ENCODE results near the gene SLC35F3.
"Not testable (repeated sequence)": the region's sequence is repeated elsewhere in the genome, so short reads cannot be mapped to it uniquely, and the experiment has no call there.

Gene SLC35F3

DNA sequence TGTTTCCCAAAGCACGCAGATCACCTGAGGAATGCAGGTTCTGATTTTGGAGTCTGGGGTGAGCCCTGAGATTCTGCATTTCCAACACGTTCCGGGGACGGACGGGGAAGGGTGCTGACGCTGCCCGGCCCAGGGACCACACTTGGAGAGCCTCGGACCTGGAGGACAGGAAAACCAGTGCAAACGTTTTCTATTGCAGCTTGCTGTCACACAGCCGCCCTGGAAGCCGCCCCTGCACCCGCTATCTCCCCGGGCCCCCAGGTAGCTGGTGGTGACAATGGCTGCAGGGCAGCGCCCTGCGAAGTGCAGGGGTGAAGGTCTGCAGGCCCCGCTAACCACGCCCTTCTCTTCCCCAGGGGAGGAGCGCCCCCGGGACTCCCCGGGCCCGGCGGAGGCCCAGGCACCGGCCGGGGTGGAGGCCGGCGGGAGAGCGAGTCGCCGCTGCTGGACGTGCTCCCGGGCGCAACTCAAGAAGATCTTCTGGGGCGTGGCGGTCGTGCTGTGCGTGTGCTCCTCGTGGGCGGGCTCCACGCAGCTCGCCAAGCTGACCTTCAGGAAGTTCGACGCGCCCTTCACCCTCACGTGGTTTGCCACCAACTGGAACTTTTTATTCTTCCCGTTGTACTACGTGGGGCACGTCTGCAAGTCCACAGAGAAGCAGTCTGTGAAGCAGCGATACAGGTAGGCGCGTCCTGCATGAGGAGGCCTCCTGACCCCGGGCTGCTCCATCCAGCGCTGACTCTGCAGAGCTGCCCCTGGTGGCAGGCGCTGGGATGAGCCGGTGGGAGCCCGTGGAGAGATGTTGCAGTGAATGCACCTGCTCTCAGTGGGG is 326.8 kb downstream of the SLC35F3 start:
- DNase-seq: peak; percentile 31

GRCh38 chr1:234231893-234232276 is 327.4 kb downstream of the SLC35F3 start:
- DNase-seq: no peak

- no peak for DNase-seq
Measured at GRCh38 chr1:234234199-234234598, 329.7 kb downstream of the SLC35F3 start.

DNA sequence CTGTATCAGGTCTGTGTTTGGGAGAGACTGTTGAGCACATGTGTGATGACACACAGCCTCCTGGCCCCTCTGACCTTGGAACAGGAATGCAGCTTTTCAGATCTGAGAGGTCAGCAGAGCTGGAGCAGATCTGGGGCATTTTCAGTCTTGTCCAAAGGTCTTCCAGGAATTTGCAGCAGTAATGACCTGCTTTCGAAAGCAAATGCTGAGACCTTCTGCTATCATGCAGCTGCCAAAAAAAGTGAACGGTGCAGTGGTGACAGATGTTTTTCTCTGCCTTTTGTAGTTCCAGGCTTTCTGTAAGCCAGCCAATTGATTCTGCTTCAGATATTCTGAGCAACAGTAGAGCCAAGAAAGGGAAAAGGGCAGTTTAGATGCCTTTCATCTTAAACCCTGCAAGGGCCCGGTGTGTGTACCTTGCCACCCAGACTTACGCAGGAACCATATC is 331.0 kb downstream of the SLC35F3 start:
- DNase-seq: no peak

- no peak for DNase-seq
Measured at GRCh38 chr1:234237393-234237792, 332.9 kb downstream of the SLC35F3 start.

GRCh38 chr1:234238060-234238459 is 333.6 kb downstream of the SLC35F3 start:
- no peak for DNase-seq

DNA sequence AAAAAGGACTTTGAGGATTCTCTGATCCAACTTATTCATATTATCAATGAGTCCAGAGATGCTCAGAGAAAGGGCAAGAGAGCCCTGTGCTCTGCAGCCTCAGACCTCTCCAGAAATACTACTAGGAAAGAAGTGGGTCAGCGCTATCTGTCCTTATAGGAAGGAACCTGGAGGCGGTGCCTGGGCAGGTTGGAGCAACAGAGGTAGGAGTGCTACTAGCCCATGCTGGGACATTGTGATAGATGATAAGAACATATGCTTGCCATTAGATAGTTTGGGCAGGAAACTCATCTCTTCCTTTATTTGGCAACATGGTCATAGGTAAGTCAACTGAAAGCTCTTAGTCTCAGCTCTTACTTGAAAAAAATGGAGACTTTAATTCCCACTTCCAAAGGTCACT is 335.0 kb downstream of the SLC35F3 start:
- DNase-seq: no peak

GRCh38 chr1:234239936-234240335 is 335.5 kb downstream of the SLC35F3 start:
- no peak for DNase-seq

GRCh38 chr1:234240680-234241079 is 336.2 kb downstream of the SLC35F3 start:
- DNase-seq: no peak

DNA sequence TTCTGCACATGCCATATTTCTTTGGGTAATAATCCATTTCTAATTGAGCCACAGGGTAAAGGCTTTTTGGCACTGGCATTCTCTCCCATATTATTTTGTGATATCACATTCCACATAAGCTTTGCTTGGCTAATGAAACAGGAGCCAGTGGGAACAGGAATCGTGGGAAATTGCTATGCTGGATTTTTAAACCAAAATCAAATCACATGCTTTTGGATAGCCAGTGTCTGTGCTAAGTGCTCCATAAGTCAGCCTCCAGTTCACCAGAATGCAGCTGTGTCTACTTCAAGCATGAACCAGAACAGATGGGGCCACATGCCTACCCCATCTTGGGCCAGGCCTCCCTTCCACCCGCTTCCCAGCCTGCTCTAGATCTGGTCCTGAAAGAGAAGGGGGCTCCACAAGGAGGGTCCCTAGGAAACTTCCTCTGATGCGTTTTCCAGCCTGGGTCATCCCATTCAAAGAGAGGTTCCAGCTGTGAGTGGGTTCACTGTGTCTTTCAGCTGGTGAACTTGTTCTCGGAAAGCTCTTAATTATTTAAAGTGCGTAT is 337.5 kb downstream of the SLC35F3 start:
- DNase-seq: no peak

GRCh38 chr1:234243521-234244260 is 339.2 kb downstream of the SLC35F3 start:
- DNase-seq: no peak

GRCh38 chr1:234244482-234244881 is 340.0 kb downstream of the SLC35F3 start:
- no peak for DNase-seq

DNA sequence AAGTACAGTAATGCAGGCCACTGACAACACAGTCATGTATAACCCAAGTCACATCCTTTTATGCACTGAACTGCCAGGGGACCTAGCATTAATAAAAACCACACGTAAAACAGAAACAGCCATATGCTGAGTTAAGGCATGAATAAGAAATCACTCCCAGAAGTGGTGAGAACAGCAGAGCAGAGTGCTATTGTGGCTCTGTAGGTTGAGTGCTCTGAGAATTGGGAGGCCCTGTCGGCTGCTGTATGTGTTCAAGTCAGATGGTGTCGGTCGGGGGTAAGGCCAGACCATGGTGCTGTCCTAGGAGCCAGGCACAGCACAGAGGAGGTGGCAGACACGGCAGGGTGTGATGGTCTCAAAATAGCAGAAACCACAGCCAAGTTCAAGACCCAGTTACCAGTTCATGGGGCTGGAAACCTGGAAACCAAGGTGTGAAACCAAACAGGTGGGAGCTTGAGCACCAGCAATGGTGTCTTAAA is 342.2 kb downstream of the SLC35F3 start:
- DNase-seq: peak; percentile 27

GRCh38 chr1:234247746-234248145 is 343.3 kb downstream of the SLC35F3 start:
- not testable (repeated sequence) for DNase-seq

GRCh38 chr1:234250747-234251146 is 346.3 kb downstream of the SLC35F3 start:
- no peak for DNase-seq

GRCh38 chr1:234253732-234254131 is 349.3 kb downstream of the SLC35F3 start:
- DNase-seq: no peak

DNA sequence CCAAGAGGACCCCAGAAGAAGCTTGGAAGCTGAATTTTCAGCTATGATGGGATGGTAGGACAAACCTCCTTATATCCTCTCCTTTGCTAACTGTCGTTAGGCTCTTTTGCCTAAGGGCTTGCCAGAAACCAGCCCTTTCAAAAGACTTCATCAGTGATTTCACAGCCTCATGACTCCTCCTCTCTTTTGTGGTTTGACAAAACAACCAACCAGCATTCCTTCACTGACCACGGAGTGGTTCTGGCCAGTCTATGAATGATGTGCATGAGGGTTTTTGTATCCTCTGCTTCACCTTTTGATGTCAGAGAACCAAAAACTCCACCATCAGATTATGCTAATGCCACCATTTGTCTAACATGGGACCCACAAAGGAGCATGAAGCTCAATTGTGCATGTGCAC is 351.9 kb downstream of the SLC35F3 start:
- DNase-seq: no peak

DNA sequence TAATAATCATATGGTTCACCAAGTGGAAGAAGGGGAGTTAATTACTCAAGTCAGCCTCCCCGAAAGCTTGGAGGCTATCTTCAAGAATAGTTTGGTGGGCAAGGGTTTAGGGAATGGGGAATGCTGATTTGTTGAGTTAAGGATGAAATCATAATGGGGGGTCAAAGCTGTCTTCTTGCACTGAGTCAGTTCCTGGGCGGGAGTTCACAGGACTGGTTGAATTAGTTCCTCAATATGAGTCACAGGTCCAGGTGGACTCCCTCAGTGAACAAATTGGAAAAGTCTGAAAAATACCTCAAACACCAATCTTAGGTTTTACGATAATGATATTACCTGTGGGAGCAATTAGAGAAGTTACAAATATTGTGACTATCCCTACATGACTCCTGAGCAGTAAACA is 353.6 kb downstream of the SLC35F3 start:
- no peak for DNase-seq

DNA sequence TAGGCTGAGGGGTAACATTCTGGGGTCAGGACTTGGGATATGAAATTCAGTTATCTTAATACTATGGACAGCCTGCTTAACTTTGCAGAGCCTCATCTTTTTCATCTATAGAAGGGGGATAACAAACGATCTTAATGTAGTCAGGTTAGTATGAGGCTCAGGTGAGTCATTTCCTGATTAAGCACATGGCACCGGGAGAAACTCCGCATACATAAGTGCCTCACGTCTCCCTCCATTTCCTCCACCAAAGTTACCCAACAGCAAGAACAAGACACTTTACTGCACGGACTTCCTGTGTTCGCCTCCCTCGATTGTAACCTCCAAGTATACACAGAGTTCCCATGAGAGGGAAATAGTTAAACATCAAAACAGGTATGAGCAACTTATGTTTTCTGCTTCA is 356.1 kb downstream of the SLC35F3 start:
- DNase-seq: peak; percentile 52

DNA sequence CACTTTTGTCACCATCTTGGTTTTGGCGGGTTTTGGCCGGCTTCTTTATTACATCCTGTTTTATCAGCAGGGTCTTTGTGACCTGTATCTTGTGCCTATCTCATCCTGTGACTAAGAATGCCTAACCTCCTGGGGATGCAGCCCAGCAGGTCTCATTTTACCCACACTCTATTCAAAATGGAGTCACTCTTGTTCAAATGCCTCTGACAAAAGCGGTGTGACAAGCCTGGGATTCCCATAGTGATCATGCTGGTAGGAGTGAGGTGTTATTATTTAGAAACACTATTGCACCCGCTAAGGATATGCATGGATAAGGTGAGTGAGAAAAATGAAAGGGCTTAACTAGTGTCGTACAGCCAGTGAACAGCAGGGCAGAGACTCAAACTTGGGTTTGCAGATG is 357.1 kb downstream of the SLC35F3 start:
- no peak for DNase-seq

- DNase-seq: no peak
Measured at GRCh38 chr1:234262007-234262753, 357.7 kb downstream of the SLC35F3 start.

- no peak for DNase-seq
Measured at GRCh38 chr1:234262754-234263105, 358.3 kb downstream of the SLC35F3 start.

GRCh38 chr1:234264832-234265231 is 360.4 kb downstream of the SLC35F3 start:
- DNase-seq: no peak

Data from stimulated activated CD4-positive, alpha-beta T cell treated with anti-CD3 and anti-CD28 coated beads, Interleukin-15, amount 100 ng/mL, for 24 hours (primary cell).